Activated T-cell treated with anti-CD3 and anti-CD28 coated beads, Interleukin-2, amount 50 U/mL, for 4 hours (primary cell): ENCODE measurements around the gene OVOL1. TPM values are rescaled to one million over a fixed set of nuclear protein-coding genes. Genes with fewer than 3 reads are reported as not detected.

Experiments used
- ATAC-seq, 2 donors: fragments of 200-7000 bp; cut with Tn5 transposase; one replicate each; pipeline ENCODE4 v1.10.0; 2021
- DNase-seq: peaks from one replicate; pipeline ENCODE4 v3.0.0-alpha.2; 2020
- H3K27me3 Mint-ChIP-seq: one replicate; pipeline ENCODE4 v1.8.0; 2021; ENCODE audit warnings: low read depth, mixed read lengths
- H3K36me3 Mint-ChIP-seq: one replicate; pipeline ENCODE4 v1.8.0; 2022; ENCODE audit warnings: mixed read lengths; ENCODE audit not compliant: insufficient read depth
- H3K4me1 Mint-ChIP-seq: one replicate; pipeline ENCODE4 v1.8.0; 2021; ENCODE audit warnings: low read depth, mixed read lengths
- H3K4me3 Mint-ChIP-seq: one replicate; pipeline ENCODE4 v1.8.0; 2021; ENCODE audit warnings: mild to moderate bottlenecking, moderate library complexity, mixed read lengths
- H3K9me3 Mint-ChIP-seq: one replicate; pipeline ENCODE4 v1.8.0; 2021; ENCODE audit warnings: mixed read lengths
- total RNA-seq, 3 donors: library from RNA; stranded (reverse); gene quantifications; one replicate each; pipeline ENCODE4 v1.2.1, GENCODE V29; 2021

OVOL1 gene
- total RNA-seq, 3 donors from 2014 or later, result 0.05 TPM; not detected in 1

DNA sequence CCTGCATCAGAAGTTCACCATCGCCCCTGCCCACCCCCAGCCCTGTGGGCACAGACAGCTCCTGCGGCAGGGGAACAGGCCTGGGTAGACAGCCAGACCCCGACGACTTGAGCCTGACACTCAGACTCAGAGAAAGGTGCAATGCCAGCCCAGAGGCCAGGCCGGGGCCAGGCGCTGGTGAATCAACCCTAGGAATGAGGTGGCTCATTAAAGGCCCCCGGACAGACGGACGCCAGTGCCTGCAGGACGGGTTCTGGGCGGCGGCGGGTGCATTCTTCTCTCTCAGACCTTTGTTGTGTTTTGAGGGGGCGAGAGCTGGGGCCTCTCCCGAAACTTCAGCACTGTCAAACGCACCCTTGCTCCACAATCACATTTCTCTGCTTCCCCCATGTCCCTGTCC is 5.6 kb downstream of the OVOL1 start:
- H3K4me1 Mint-ChIP-seq, result peaks cover 20% of the 10 kb centered on the region
- H3K9me3 Mint-ChIP-seq, result no peaks in the 10 kb centered on the region
- H3K27me3 Mint-ChIP-seq, result peaks cover 43% of the 10 kb centered on the region
- no peak for DNase-seq
- no peaks in the 10 kb centered on the region for H3K36me3 Mint-ChIP-seq
- no peak overlapping the region for H3K4me3 Mint-ChIP-seq
- no peak for ATAC-seq

DNA sequence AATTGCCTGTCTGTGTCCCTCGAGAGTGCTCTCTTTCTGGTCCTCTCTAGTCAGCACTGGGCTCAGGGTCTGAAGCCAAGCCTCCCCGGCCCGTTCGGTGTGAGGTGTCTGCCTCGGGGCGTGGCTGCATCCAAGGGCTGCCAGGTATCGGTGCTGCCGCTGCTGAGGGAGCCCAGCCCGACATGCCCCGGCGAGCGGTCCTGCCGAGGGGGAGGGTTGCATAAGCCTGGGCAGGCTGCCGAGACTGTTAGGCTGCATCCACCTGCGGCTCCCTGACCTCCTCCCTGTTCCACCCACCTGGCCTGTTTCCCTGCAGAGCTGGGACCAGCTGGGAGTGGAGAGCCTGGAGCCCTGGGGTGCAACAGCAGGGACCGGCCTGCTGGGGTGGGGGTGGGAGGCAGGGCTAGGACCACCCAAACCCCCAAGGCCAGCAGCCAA is 6.3 kb downstream of the OVOL1 start:
- Mint-ChIP-seq H3K27me3 (peaks cover 43% of the 10 kb centered on the region), H3K9me3 (no peaks in the 10 kb centered on the region), H3K4me1 (peaks cover 17% of the 10 kb centered on the region), H3K4me3 (no peak overlapping the region), H3K36me3 (no peaks in the 10 kb centered on the region)
- DNase-seq (no peak), ATAC-seq (no peak)

DNA sequence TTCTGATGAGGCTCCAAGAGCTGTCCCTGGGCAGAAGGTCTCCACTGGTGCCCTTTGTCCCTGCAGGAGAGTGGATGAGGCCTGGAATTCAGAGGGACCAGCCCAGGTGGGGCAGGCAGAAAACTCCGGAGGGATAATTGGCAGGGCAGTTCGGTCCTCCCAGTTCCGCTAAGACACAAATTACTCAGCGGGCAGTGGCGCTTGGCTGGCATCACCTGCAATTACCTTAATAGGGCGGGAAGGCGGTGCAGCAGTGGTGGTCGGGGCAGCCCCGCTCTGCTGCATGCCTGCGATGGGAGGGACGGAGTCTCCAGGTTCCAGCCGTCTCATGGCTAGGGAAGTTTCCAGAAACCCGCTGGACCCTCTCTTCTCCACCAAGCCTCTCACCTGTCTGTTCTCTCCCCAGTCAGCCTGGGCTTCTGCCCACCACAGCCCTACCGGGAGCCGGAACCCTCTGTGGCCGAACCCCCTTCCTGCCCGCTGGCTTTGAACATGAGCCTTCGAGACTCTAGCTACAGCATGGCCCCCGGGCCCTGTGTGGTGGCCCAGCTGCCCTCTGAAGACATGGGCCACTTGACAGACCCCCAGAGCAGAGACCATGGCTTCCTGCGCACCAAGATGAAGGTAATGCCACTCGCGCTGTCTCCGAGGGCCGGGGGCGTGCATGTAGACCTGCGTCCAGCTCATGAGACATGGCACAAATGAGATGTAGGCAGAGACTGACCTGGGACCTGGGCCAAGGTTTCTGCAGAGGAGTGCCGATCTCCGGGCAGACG is 7.0 kb downstream of the OVOL1 start:
- Mint-ChIP-seq H3K4me3 (no peak overlapping the region), H3K27me3 (peaks cover 42% of the 10 kb centered on the region)

DNA sequence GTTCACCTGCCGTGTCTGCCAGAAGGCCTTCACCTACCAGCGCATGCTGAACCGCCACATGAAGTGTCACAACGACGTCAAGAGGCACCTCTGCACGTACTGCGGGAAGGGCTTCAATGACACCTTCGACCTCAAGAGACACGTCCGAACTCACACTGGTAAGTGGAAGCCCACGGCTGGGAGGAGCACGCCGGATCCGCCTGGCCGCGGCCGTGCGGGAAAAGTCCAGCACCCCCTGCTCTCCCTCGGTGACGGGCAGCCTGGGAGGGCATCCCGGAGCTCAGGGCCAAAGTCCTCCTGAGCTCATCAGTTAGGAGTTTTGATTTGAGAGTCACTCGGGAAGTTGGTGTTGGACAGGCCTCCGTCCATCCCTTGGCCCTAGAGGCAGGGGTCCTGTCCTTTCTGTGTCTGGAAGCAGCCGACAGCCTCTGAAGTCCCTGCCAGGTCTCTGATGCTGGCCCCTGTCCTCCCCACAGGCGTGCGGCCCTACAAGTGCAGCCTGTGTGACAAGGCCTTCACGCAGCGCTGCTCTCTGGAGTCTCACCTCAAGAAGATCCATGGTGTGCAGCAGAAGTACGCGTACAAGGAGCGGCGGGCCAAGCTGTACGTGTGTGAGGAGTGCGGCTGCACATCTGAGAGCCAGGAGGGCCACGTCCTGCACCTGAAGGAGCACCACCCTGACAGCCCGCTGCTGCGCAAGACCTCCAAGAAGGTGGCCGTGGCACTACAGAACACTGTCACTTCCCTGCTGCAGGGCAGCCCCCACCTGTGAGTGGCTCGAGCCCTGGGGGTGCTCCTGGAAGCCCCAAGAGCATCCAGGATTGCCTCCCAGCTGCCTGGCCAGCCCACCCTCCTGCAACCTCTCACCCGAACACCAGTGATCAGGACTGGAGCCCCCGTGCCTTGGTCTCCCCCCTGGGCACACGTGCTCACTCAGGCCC is 8.0 kb downstream of the OVOL1 start:
- DNase-seq (no peak), ATAC-seq (no peak)
- H3K9me3 Mint-ChIP-seq, result no peaks in the 10 kb centered on the region
- no peak overlapping the region for H3K4me3 Mint-ChIP-seq
- peaks cover 36% of the 10 kb centered on the region for H3K27me3 Mint-ChIP-seq
- H3K4me1 Mint-ChIP-seq, result peaks cover 13% of the 10 kb centered on the region
- H3K36me3 Mint-ChIP-seq, result no peaks in the 10 kb centered on the region

More for the DNA sequence above, 7.0 kb downstream of the OVOL1 start:
- H3K4me1 Mint-ChIP-seq, result peaks cover 14% of the 10 kb centered on the region
- ATAC-seq, result no peak
- no peaks in the 10 kb centered on the region for H3K9me3 Mint-ChIP-seq
- DNase-seq, result no peak
- no peaks in the 10 kb centered on the region for H3K36me3 Mint-ChIP-seq

DNA sequence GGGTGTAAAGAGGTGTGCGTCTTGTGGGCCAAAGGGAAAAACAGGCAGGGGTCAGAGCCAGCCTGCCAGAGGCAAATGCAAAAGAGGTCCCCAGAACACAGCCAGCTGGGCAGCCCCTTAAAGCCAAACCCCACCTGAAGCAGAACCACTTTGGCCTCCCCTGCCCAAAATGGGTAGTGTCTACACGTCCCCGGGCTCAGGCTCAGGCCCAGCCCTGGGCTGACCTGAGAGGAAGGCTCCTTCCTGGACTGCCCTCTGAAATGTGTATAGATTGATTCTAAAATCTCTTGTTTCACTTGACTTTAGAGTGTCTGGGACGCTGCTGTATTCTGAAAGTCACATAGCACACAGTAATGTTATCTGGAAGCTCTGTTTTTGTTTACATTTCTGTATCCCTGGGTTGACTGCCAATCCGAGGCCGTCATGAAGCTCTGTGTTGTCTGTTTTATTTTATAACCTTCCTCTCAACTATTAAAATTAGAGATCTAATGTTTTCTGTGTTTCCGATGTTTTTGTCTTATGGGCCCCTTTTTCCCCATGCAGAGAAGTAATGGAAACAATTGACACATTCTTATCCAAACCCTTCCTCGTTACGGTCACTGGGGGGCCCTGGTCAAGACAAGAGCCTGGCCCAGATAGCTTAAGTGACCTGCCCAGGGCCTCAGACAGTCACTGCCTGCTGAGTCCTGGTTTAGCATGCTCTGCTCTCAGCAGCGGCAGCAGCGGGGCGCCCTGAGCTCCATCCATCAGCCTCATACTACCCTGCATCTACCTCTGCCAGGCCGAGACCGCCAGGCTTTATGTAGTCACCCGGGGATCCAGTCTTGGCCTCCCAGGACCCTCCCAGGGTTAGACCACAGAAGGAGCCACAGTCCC is 10.1 kb downstream of the OVOL1 start:
- ATAC-seq, result no peak
- no peaks in the 10 kb centered on the region for H3K9me3 Mint-ChIP-seq
- no peaks in the 10 kb centered on the region for H3K36me3 Mint-ChIP-seq
- no peak for DNase-seq
- no peak overlapping the region for H3K4me3 Mint-ChIP-seq
- peaks cover 6% of the 10 kb centered on the region for H3K4me1 Mint-ChIP-seq
- H3K27me3 Mint-ChIP-seq, result peaks cover 36% of the 10 kb centered on the region

DNA sequence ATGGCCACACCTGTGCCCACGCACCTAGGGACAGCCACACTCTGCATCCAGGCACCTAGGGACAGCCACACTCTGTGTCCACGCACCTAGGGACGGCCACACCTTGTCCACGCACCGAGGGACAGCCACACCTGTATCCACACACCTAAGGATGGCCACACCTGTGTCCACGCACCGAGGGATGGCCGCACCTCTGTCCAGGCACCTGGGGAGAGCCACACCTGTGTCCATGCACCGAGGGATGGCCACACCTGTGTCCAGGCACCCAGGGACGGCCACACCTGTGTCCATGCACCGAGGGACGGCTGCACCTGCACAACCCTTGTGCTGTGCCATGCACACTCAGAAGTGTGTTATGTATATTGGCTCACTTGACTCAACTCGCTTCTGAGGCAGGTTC is 10.8 kb downstream of the OVOL1 start:
- ATAC-seq, result no peak
- H3K9me3 Mint-ChIP-seq, result no peaks in the 10 kb centered on the region
- no peaks in the 10 kb centered on the region for H3K36me3 Mint-ChIP-seq
- H3K4me3 Mint-ChIP-seq, result no peak overlapping the region
- no peak for DNase-seq
- H3K4me1 Mint-ChIP-seq, result peaks cover 3% of the 10 kb centered on the region
- peaks cover 36% of the 10 kb centered on the region for H3K27me3 Mint-ChIP-seq

DNA sequence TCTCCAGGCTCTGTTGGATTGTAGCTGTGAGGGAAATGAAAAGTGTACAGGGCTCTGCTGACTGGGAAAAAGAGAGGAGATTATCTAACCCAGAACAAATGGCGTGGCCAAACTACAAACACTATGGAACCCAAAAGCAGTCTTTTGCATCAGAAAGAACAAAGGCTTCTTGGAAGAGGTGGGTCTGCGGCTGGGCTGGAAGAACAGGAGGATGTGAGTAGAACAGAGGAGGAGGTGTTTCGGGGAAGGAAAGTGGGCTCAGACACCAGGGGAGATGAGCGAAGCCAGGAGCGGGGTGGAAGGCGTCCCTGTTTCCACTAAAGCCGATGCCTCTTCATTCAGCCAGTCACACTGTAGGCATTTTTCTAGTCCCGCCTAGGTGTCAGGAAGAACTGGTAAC is 12.0 kb downstream of the OVOL1 start:
- no peak for ATAC-seq
- peaks cover 1% of the 10 kb centered on the region for H3K4me1 Mint-ChIP-seq
- no peak for DNase-seq
- H3K36me3 Mint-ChIP-seq, result no peaks in the 10 kb centered on the region
- H3K4me3 Mint-ChIP-seq, result no peak overlapping the region
- peaks cover 46% of the 10 kb centered on the region for H3K27me3 Mint-ChIP-seq
- no peaks in the 10 kb centered on the region for H3K9me3 Mint-ChIP-seq

DNA sequence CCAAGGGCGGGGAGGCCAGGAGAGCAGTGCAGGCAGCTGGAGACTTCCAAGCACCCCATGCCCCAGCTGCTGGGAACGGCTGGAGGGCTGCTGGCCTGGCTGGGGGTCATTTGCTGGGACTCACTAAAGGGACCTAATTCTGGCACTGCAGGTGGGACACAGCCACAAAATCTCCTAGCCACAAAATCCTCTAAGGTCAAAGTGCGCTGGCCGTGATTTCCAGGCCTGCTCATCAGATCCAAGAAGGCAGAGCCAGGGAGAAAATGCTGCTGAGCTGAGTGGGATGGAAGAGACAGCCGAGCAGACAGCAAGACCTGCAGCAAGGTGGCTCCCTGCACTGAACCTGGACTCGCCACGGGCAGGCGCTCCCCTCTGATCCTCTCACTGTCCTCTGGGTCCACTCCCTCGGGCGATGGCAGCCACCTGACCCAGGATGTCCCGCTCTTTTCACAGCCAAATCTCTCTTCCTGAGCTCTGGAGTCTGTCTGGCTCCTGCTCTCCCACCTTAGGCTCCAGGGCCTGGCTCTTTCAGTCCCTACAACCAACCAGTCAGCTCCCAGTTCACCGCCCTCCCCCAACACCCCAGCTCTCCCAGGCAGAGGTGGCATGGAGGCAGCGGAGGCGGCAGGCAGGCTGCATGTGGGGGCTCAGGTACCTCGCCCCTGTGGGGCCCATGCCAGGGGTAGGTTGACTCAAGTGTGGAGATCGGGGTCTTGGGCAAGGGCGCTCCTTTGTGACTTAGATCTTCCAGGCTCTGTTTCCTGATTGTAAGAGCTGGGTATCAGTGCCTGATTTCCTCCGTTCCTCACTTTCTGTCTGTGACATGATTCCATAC is 14.5 kb downstream of the OVOL1 start:
- Mint-ChIP-seq H3K27me3 (peaks cover 48% of the 10 kb centered on the region), H3K4me3 (no peak overlapping the region)
- no peak for DNase-seq

DNA sequence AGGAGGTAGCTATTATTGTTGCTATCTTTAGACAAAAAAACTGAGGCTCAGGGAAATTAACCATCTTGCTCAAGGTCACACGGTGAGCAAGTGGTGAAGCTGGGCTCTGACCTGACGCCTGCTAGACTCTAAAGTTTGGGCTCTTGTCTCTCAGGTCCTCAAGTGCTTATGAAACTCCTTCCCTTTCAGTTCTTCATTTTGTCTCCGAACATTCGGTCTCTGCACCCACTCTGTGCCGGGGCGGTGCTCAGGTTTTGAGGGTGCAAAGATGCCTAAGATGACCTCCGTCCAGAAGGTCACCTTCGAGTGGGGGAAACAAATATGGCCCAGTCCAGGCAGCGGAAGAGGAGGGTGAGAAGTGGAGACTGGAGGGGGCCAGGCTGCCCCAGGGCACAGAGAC is 16.0 kb downstream of the OVOL1 start:
- ATAC-seq, result no peak
- Mint-ChIP-seq H3K4me3 (no peak overlapping the region), H3K4me1 (peaks cover 1% of the 10 kb centered on the region), H3K36me3 (no peaks in the 10 kb centered on the region), H3K9me3 (no peaks in the 10 kb centered on the region), H3K27me3 (peaks cover 47% of the 10 kb centered on the region)
- DNase-seq, result no peak

More for the DNA sequence above, 14.5 kb downstream of the OVOL1 start:
- H3K9me3 Mint-ChIP-seq, result no peaks in the 10 kb centered on the region
- H3K36me3 Mint-ChIP-seq, result no peaks in the 10 kb centered on the region
- no peak for ATAC-seq
- H3K4me1 Mint-ChIP-seq, result peaks cover 1% of the 10 kb centered on the region

DNA sequence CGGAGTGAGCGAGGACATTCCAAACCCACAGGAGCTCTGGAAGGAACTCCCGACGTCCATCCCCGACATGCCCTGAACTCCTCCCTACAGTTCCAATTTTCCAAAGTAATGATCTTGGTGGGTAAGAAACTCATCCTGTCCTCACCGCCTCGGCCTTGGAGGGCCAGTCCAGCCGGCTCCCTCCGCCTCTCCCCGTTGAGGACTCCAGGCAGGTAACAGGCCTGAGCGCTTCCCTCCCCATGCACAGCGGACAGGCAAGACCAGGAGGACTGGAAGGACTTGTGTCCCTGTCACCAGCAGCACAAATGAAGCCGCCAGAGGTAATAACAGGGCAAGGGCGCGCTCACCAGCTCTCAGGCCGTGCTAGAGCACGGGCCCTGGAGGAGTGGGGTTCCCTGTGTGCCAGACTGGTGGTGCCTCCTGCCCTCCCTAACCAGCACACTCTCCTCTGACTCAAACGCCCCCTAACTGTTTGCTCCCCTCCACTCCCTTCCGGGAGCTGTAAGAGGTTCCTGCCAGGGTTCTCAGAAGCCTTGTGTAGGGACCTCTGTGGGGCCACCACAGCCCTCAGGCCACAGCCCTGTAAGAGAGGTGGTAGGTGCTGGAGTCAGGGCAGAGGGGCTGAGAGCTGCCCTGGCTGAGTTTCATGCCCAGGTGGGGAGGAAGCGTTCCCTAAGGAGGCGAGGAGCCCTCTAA is 17.1 kb downstream of the OVOL1 start:
- no peaks in the 10 kb centered on the region for H3K9me3 Mint-ChIP-seq
- peaks cover 38% of the 10 kb centered on the region for H3K27me3 Mint-ChIP-seq
- peaks cover under 1% of the 10 kb centered on the region for H3K4me1 Mint-ChIP-seq
- H3K4me3 Mint-ChIP-seq, result no peak overlapping the region
- no peak for DNase-seq
- no peaks in the 10 kb centered on the region for H3K36me3 Mint-ChIP-seq
- ATAC-seq, result no peak

DNA sequence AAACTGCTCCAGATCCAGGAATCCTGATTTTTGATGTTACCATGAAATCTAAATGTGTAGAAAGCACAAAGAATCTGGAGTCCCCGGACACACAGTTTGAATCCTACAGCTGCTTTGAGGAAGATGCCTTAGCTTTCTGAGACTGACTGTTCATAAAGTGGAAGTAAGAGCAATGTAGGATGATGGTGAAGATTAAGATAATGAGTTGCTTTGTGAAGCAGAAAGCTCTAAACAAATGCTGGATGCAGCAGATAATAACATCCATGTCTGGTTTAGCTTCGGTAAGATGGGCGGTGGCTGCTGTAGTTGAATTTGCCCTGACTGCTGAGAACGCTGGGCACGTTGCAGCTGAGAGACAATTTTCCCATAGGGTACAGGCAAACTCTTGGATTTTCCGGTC is 20.1 kb downstream of the OVOL1 start:
- Mint-ChIP-seq H3K4me3 (no peak overlapping the region), H3K36me3 (no peaks in the 10 kb centered on the region), H3K27me3 (peaks cover 23% of the 10 kb centered on the region), H3K9me3 (no peaks in the 10 kb centered on the region), H3K4me1 (no peaks in the 10 kb centered on the region)
- DNase-seq, result no peak
- no peak for ATAC-seq

DNA sequence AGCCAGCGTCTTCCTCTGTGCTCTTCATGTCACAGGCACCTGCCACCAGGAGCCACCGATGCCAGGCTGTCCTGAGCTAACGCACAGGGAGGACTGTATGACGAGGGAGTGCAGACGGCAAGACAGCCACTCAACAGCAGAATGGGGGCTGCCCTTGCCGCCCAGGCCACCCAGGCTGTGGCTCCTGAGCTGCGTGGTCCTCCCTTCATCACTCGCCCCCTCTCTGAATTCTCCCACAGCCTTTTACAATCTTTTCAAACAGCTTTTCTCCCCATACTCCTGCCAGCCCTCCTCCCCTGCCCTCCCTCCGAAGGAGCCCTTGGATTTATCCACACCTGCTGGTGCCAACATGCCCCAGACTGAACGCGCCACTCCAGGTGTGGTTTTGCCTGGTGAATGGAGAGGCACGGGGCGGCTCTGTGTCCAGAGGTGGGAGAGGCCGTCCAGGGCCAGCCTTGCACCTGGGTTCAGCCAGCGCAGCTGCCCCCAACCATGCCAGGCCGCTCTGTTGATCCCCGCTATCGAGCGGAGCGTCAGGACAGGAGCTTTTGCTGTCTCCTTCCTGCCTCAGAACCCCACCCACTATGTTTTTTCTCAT is 22.0 kb downstream of the OVOL1 start:
- Mint-ChIP-seq H3K27me3 (peaks cover 11% of the 10 kb centered on the region), H3K36me3 (no peaks in the 10 kb centered on the region), H3K9me3 (no peaks in the 10 kb centered on the region), H3K4me1 (no peaks in the 10 kb centered on the region), H3K4me3 (no peak overlapping the region)
- ATAC-seq, result no peak
- no peak for DNase-seq

DNA sequence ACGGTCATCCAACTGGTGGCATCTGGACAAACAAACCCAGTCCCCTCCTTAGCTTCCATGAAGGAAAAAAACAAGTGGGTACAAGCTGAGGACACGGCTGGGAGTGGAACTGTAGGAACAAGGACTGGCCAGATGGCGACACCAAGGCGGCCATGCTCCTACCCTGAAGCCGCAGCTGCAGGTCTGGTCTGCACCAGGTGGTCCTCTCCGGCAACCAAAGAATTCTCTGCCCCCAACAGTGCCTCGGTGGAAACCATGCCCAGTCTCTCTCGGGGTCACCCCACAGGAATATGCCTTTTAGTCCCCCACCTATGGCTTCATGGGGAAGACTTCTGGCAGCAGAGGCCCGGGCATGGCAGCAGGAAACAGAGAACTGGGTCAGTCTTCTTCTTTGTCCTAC is 22.6 kb downstream of the OVOL1 start:
- DNase-seq (no peak), ATAC-seq (no peak)
- H3K27me3 Mint-ChIP-seq, result peaks cover 6% of the 10 kb centered on the region
- no peak overlapping the region for H3K4me3 Mint-ChIP-seq
- no peaks in the 10 kb centered on the region for H3K9me3 Mint-ChIP-seq
- no peaks in the 10 kb centered on the region for H3K36me3 Mint-ChIP-seq
- no peaks in the 10 kb centered on the region for H3K4me1 Mint-ChIP-seq
